Astrocyte (in vitro differentiated cells and primary cell): ENCODE results near the gene MBP.

Source experiments
- CTCF ChIP-seq: IDR thresholded peaks from 2 replicates; pipeline ENCODE4 v1.5.1; 2011; ENCODE audit warnings: low read depth, mild to moderate bottlenecking, inconsistent platforms, low read length, moderate library complexity; ENCODE audit not compliant: insufficient read depth
- EZH2 ChIP-seq: IDR thresholded peaks from 2 replicates; pipeline ENCODE4 v1.6.1; 2012; ENCODE audit warnings: mild to moderate bottlenecking, low read length, inconsistent platforms; ENCODE audit not compliant: insufficient read depth

GRCh38 chr18:77074431-77074830 is 58.2 kb downstream of the MBP start:
- no peak for TF ChIP-seq CTCF
- no peak for TF ChIP-seq EZH2
